ENCODE results near the gene RGS6.

Gene RGS6

GRCh38 chr14:72222046-72222445 is 289.8 kb downstream of the RGS6 start:
- DNase-seq (ENCODE audit: extremely low read depth in 1 of 2, low read depth in 1 of 2), result no peak

GRCh38 chr14:72236629-72237028 is 304.4 kb downstream of the RGS6 start:
- DNase-seq (ENCODE audit: extremely low read depth in 1 of 2, low read depth in 1 of 2), result no peak

GRCh38 chr14:72237722-72238666 is 305.8 kb downstream of the RGS6 start:
- DNase-seq (ENCODE audit: extremely low read depth in 1 of 2, low read depth in 1 of 2), result no peak

- DNase-seq (ENCODE audit: extremely low read depth in 1 of 2, low read depth in 1 of 2), result no peak
Observed at GRCh38 chr14:72243309-72244293, 311.4 kb downstream of the RGS6 start.

- no peak for DNase-seq (ENCODE audit: extremely low read depth in 1 of 2, low read depth in 1 of 2)
Observed at GRCh38 chr14:72247896-72248465, 315.8 kb downstream of the RGS6 start.

GRCh38 chr14:72253503-72253902 is 321.3 kb downstream of the RGS6 start:
- DNase-seq (ENCODE audit: extremely low read depth in 1 of 2, low read depth in 1 of 2), result no peak

- DNase-seq (ENCODE audit: extremely low read depth in 1 of 2, low read depth in 1 of 2), result no peak
Observed at GRCh38 chr14:72254202-72254936, 322.1 kb downstream of the RGS6 start.

GRCh38 chr14:72254937-72255472 is 322.8 kb downstream of the RGS6 start:
- no peak for DNase-seq (ENCODE audit: extremely low read depth in 1 of 2, low read depth in 1 of 2)

GRCh38 chr14:72256055-72256454 is 323.8 kb downstream of the RGS6 start:
- no peak for DNase-seq (ENCODE audit: extremely low read depth in 1 of 2, low read depth in 1 of 2)

- DNase-seq (ENCODE audit: extremely low read depth in 1 of 2, low read depth in 1 of 2), result no peak
Observed at GRCh38 chr14:72261068-72261467, 328.8 kb downstream of the RGS6 start.

GRCh38 chr14:72262771-72263170 is 330.5 kb downstream of the RGS6 start:
- DNase-seq (ENCODE audit: extremely low read depth in 1 of 2, low read depth in 1 of 2), result no peak

GRCh38 chr14:72264716-72265115 is 332.5 kb downstream of the RGS6 start:
- no peak for DNase-seq (ENCODE audit: extremely low read depth in 1 of 2, low read depth in 1 of 2)

GRCh38 chr14:72270147-72270727 is 338.0 kb downstream of the RGS6 start:
- no peak for DNase-seq (ENCODE audit: extremely low read depth in 1 of 2, low read depth in 1 of 2)

GRCh38 chr14:72270749-72271148 is 338.5 kb downstream of the RGS6 start:
- DNase-seq (ENCODE audit: extremely low read depth in 1 of 2, low read depth in 1 of 2), result no peak

- DNase-seq (ENCODE audit: extremely low read depth in 1 of 2, low read depth in 1 of 2), result no peak
Observed at GRCh38 chr14:72275242-72275641, 343.0 kb downstream of the RGS6 start.

GRCh38 chr14:72278316-72278715 is 346.1 kb downstream of the RGS6 start:
- no peak for DNase-seq (ENCODE audit: extremely low read depth in 1 of 2, low read depth in 1 of 2)

GRCh38 chr14:72284176-72284575 is 351.9 kb downstream of the RGS6 start:
- DNase-seq (ENCODE audit: extremely low read depth in 1 of 2, low read depth in 1 of 2), result no peak

GRCh38 chr14:72290241-72290640 is 358.0 kb downstream of the RGS6 start:
- DNase-seq (ENCODE audit: extremely low read depth in 1 of 2, low read depth in 1 of 2), result no peak

GRCh38 chr14:72291908-72292688 is 359.9 kb downstream of the RGS6 start:
- DNase-seq (ENCODE audit: extremely low read depth in 1 of 2, low read depth in 1 of 2), result no peak

Measured in activated CD8-positive, alpha-beta memory T cell treated with anti-CD3 and anti-CD28 coated beads for 1 hour (primary cell).